ENCODE data around the gene SLC38A3. TPM values are rescaled to one million over a fixed set of nuclear protein-coding genes. Genes with fewer than 3 reads are reported as not detected.

Gene SLC38A3
- total and polyA plus RNA-seq, 2 of the 8 experiments (the other 6 are each of a cell fraction or from before 2014, with no cell fraction given) = 1.2 to 3.7 TPM

DNA sequence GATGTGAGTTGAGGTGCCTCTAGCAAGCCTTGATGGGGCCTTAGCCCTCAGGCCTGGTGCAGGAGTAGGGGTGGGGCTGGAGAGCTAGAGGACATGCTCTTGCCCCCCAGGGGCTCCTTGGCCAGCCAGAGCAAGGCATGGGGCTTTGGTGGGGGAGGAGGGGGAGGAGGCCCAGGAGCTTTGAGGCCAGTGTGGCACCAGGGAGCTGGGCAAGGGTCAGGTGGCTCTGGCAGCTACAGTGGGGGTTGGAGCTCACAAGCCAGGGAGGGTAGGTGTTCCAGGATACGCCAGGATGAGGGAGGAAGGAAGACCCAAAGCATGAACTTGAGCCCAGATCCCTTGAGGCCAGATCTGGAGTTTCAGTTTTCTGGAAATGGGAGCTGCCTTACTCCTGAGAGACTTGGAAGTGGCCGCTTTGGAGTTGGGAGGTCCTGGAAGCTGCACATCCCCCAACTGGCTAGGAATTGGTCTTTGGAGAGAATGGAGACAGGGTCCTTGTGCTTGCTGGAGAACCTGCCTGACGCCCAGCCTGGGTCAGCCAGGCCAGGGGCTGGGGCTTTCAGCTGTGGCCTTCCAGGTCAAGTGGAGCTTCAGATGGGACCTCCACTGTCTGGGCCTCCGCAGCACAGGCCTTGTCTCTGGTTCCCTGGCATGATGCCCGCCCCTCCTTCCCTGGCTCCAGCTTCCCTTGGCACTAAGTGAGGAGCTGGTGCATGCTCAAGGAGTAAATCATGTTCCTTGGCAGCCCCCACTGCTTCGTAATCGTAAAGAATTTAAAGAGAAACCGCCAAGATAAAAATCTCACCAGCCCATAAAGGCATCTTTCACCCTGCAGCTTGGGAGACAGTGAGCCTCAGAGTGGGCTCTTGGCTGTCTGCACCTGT, 41.3 kb upstream of the SLC38A3 start (continued):
- no peak for TF ChIP-seq KDM4A (IDR thresholded peaks at IDR 0.05; ENCODE audit: low read depth, low read length, severe bottlenecking)
- TF ChIP-seq SP4 (IDR thresholded peaks at IDR 0.05; ENCODE audit: low read length) = no peak
- TF ChIP-seq CTCF (IDR thresholded peaks at IDR 0.05; ENCODE audit: control extremely low read depth in 1 of 3, insufficient read depth in 1 of 3, low read depth in 1 of 3, low read length in 3 of 3) = no peak
- no peak for TF ChIP-seq EZH2 (IDR thresholded peaks at IDR 0.05; ENCODE audit: low read depth, low read length, severe bottlenecking)
- TF ChIP-seq RAD21 (IDR thresholded peaks at IDR 0.05 in 1 of 2, conservative IDR thresholded peaks at IDR 0.05 in 1 of 2; ENCODE audit: low read depth in 2 of 2, low read length in 2 of 2) = no peak

All from H1 (cell line).